GM23338 (cell line): ENCODE measurements around the gene LIMK2. TPM values are rescaled to one million over a fixed set of nuclear protein-coding genes. Genes with fewer than 3 reads are reported as not detected.

ENCODE experiments used
- ATAC-seq: fragments of 200-7000 bp; cut with Tn5 transposase; 3 replicates; pipeline ENCODE4 v1.9.1; 2020
- DNase-seq: peaks from one replicate; pipeline ENCODE4 v3.0.0-alpha.2; 2015; ENCODE audit warnings: low spot score
- H2AFZ ChIP-seq: fragments of 200-600 bp; sonication (generic); 2 replicates; pipeline ENCODE4 v1.8.0; 2016; ENCODE audit warnings: antibody characterized with exemption, mild to moderate bottlenecking, moderate library complexity
- H3F3A ChIP-seq: fragments of 200-600 bp; sonication (generic); replicated peaks from 2 replicates; pipeline ENCODE4 v1.8.0; 2017; ENCODE audit warnings: antibody characterized with exemption, mixed run types, low read depth
- H3K27ac ChIP-seq: fragments of 200-600 bp; sonication (generic); 2 replicates; pipeline ENCODE4 v1.6.1; 2016; ENCODE audit warnings: low read depth
- H3K27me3 ChIP-seq: fragments of 200-600 bp; sonication (generic); 2 replicates; pipeline ENCODE4 v1.8.0; 2016; ENCODE audit warnings: mild to moderate bottlenecking, mixed run types, moderate library complexity; ENCODE audit not compliant: insufficient read depth
- H3K36me3 ChIP-seq: fragments of 200-600 bp; sonication (generic); 2 replicates; pipeline ENCODE4 v1.8.0; 2016; ENCODE audit warnings: mild to moderate bottlenecking; ENCODE audit not compliant: insufficient read depth
- H3K4me1 ChIP-seq: fragments of 200-600 bp; sonication (generic); 2 replicates; pipeline ENCODE4 v1.8.0; 2016; ENCODE audit warnings: mild to moderate bottlenecking, moderate library complexity; ENCODE audit not compliant: insufficient read depth
- H3K4me2 ChIP-seq: fragments of 200-600 bp; sonication (generic); 2 replicates; pipeline ENCODE4 v1.7.1; 2017; ENCODE audit warnings: mixed run types
- H3K4me3 ChIP-seq: fragments of 200-600 bp; sonication (generic); 2 replicates; pipeline ENCODE4 v1.6.1; 2016; ENCODE audit warnings: mixed run types
- H3K79me2 ChIP-seq: fragments of 200-600 bp; sonication (generic); replicated peaks from 2 replicates; pipeline ENCODE4 v1.8.0; 2017; ENCODE audit warnings: mild to moderate bottlenecking; ENCODE audit not compliant: insufficient read depth
- H3K9me2 ChIP-seq: fragments of 200-600 bp; sonication (generic); 2 replicates; pipeline ENCODE4 v1.8.0; 2017; ENCODE audit not compliant: insufficient read depth
- H4K20me1 ChIP-seq: fragments of 200-600 bp; sonication (generic); replicated peaks from 2 replicates; pipeline ENCODE4 v1.8.0; 2017; ENCODE audit warnings: mild to moderate bottlenecking; ENCODE audit not compliant: insufficient read depth
- H3K27ac Mint-ChIP-seq: 2 replicates; pipeline ENCODE4 v1.8.0; 2020; ENCODE audit warnings: inconsistent platforms, mild to moderate bottlenecking, moderate library complexity, mixed read lengths
- H3K27me3 Mint-ChIP-seq: 3 replicates; pipeline ENCODE4 v1.8.0; 2022; ENCODE audit warnings: low read depth, mild to moderate bottlenecking, moderate library complexity, mixed read lengths, inconsistent platforms; ENCODE audit not compliant: insufficient read depth, poor library complexity
- H3K36me3 Mint-ChIP-seq: 3 replicates; pipeline ENCODE4 v1.8.0; 2021; ENCODE audit warnings: low read depth, mild to moderate bottlenecking, inconsistent platforms, moderate library complexity, mixed read lengths
- H3K4me1 Mint-ChIP-seq: 3 replicates; pipeline ENCODE4 v1.8.0; 2020; ENCODE audit warnings: mild to moderate bottlenecking, inconsistent platforms, mixed read lengths
- H3K4me3 Mint-ChIP-seq: 3 replicates; pipeline ENCODE4 v1.8.0; 2021; ENCODE audit warnings: moderate library complexity, mild to moderate bottlenecking, inconsistent platforms, mixed read lengths
- H3K9me3 Mint-ChIP-seq: 3 replicates; pipeline ENCODE4 v1.8.0; 2020; ENCODE audit warnings: moderate library complexity, mild to moderate bottlenecking, inconsistent platforms, mixed read lengths
- CREB1 ChIP-seq: fragments of 250-450 bp; sonication (Bioruptor Pico); IDR thresholded peaks from 2 replicates; pipeline ENCODE4 v1.5.0; 2020; ENCODE audit warnings: low read depth, mild to moderate bottlenecking, moderate library complexity
- EZH2 ChIP-seq: fragments of 200-600 bp; sonication (generic); IDR thresholded peaks from one replicate; pipeline ENCODE4 v1.8.0; 2017; ENCODE audit warnings: antibody characterized with exemption, mild to moderate bottlenecking, low read depth; ENCODE audit not compliant: unreplicated experiment
- JUNB ChIP-seq: IDR thresholded peaks from one replicate; pipeline ENCODE4 v1.6.1; 2016; ENCODE audit warnings: antibody characterized with exemption; ENCODE audit not compliant: unreplicated experiment
- NANOG ChIP-seq: IDR thresholded peaks from 2 replicates; pipeline ENCODE4 v1.6.1; 2016; ENCODE audit warnings: antibody characterized with exemption, borderline replicate concordance
- STAT1 ChIP-seq: IDR thresholded peaks from one replicate; pipeline ENCODE4 v1.6.1; 2016; ENCODE audit warnings: antibody characterized with exemption; ENCODE audit not compliant: unreplicated experiment
- ZNF331 ChIP-seq: fragments of 250-450 bp; sonication (Bioruptor Pico); IDR thresholded peaks from 2 replicates; pipeline ENCODE4 v1.5.0; 2020; ENCODE audit warnings: low read depth, mild to moderate bottlenecking, moderate library complexity
- polyA plus RNA-seq: library from polyadenylated mRNA; unstranded; fragments of >200 nt; fragmentation: Nextera tagmentation; extraction: Ambion mirVana; gene quantifications from 2 replicates; pipeline ENCODE4 v1.2.1, GENCODE V29; 2016
- total RNA-seq: library from RNA; depleted of rRNA; stranded (reverse); fragments of >200 nt; shearing (Covaris generic); gene quantifications from 2 replicates; pipeline ENCODE4 v1.2.3, GENCODE V29; 2014
- TF ChIP-seq, protein P1 (sequence below): IDR thresholded peaks from one replicate; pipeline ENCODE4 v1.6.1; 2018; ENCODE audit warnings: antibody characterized with exemption; ENCODE audit not compliant: unreplicated experiment
- TF ChIP-seq, protein P2 (sequence below), 2 experiments: fragments of 200-600 bp in 1 of 2; sonication (generic) in 1 of 2; conservative IDR thresholded peaks; 2 replicates each; pipeline versions ENCODE4 v1.5.1 to v1.6.1; 2016 to 2017; ENCODE audit warnings: antibody characterized with exemption in 2 of 2, low read depth in 2 of 2, mild to moderate bottlenecking in 2 of 2, moderate library complexity in 1 of 2
- TF ChIP-seq, protein P3 (sequence below): IDR thresholded peaks from 2 replicates; pipeline ENCODE4 v1.6.1; 2016; ENCODE audit warnings: antibody characterized with exemption

The LIMK2 gene
- total and polyA plus RNA-seq, 2 experiments from 2014 or later: 12.5 to 39.8 TPM

- no peak overlapping the region for H3K27ac Mint-ChIP-seq
- H4K20me1 ChIP-seq: no peaks in the 10 kb centered on the region
- no peaks in the 10 kb centered on the region for H3K36me3 ChIP-seq
- H3K4me1 ChIP-seq: 0 out of 2 replicates have a peak, but pooled peaks cover 8% of the 10 kb centered on the region
- no peaks in the 10 kb centered on the region for H3K36me3 Mint-ChIP-seq
- no peaks in the 10 kb centered on the region for H3K9me3 Mint-ChIP-seq
- H3K4me3 ChIP-seq: no peak overlapping the region
- ATAC-seq: no peak
- no peak overlapping the region for H3K27ac ChIP-seq
- peaks cover 13% of the 10 kb centered on the region for H3K4me1 Mint-ChIP-seq
- H3K27me3 Mint-ChIP-seq: peaks cover 10% of the 10 kb centered on the region
- H3K79me2 ChIP-seq: no peaks in the 10 kb centered on the region
- peaks cover 5% of the 10 kb centered on the region; the same call in 1 of the 2 replicates for H3F3A ChIP-seq
- H3K4me2 ChIP-seq: no peak overlapping the region
- TF ChIP-seq STAT1 (no peak), JUNB (no peak), EZH2 (no peak), ZNF331 (CRISPR knock-in tag) (no peak), CREB1 (no peak), NANOG (no peak)
- TF ChIP-seq, protein P1, sequence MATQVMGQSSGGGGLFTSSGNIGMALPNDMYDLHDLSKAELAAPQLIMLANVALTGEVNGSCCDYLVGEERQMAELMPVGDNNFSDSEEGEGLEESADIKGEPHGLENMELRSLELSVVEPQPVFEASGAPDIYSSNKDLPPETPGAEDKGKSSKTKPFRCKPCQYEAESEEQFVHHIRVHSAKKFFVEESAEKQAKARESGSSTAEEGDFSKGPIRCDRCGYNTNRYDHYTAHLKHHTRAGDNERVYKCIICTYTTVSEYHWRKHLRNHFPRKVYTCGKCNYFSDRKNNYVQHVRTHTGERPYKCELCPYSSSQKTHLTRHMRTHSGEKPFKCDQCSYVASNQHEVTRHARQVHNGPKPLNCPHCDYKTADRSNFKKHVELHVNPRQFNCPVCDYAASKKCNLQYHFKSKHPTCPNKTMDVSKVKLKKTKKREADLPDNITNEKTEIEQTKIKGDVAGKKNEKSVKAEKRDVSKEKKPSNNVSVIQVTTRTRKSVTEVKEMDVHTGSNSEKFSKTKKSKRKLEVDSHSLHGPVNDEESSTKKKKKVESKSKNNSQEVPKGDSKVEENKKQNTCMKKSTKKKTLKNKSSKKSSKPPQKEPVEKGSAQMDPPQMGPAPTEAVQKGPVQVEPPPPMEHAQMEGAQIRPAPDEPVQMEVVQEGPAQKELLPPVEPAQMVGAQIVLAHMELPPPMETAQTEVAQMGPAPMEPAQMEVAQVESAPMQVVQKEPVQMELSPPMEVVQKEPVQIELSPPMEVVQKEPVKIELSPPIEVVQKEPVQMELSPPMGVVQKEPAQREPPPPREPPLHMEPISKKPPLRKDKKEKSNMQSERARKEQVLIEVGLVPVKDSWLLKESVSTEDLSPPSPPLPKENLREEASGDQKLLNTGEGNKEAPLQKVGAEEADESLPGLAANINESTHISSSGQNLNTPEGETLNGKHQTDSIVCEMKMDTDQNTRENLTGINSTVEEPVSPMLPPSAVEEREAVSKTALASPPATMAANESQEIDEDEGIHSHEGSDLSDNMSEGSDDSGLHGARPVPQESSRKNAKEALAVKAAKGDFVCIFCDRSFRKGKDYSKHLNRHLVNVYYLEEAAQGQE: no peak
- TF ChIP-seq, protein P2, sequence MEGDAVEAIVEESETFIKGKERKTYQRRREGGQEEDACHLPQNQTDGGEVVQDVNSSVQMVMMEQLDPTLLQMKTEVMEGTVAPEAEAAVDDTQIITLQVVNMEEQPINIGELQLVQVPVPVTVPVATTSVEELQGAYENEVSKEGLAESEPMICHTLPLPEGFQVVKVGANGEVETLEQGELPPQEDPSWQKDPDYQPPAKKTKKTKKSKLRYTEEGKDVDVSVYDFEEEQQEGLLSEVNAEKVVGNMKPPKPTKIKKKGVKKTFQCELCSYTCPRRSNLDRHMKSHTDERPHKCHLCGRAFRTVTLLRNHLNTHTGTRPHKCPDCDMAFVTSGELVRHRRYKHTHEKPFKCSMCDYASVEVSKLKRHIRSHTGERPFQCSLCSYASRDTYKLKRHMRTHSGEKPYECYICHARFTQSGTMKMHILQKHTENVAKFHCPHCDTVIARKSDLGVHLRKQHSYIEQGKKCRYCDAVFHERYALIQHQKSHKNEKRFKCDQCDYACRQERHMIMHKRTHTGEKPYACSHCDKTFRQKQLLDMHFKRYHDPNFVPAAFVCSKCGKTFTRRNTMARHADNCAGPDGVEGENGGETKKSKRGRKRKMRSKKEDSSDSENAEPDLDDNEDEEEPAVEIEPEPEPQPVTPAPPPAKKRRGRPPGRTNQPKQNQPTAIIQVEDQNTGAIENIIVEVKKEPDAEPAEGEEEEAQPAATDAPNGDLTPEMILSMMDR (conservative IDR thresholded peaks at IDR 0.05; ENCODE audit: low read depth in 2 of 2): no peak
- TF ChIP-seq, protein P3, sequence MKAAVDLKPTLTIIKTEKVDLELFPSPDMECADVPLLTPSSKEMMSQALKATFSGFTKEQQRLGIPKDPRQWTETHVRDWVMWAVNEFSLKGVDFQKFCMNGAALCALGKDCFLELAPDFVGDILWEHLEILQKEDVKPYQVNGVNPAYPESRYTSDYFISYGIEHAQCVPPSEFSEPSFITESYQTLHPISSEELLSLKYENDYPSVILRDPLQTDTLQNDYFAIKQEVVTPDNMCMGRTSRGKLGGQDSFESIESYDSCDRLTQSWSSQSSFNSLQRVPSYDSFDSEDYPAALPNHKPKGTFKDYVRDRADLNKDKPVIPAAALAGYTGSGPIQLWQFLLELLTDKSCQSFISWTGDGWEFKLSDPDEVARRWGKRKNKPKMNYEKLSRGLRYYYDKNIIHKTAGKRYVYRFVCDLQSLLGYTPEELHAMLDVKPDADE: no peak
- no peak overlapping the region for H2AFZ ChIP-seq
- H3K4me3 Mint-ChIP-seq: no peak overlapping the region
- H3K27me3 ChIP-seq: peaks cover 10% of the 10 kb centered on the region
- H3K9me2 ChIP-seq: no peaks in the 10 kb centered on the region
- no peak for DNase-seq
Measured at GRCh38 chr22:31295831-31296657, 83.9 kb downstream of the LIMK2 start.
